ENCODE measurements around the gene PSMB1.

DNA sequence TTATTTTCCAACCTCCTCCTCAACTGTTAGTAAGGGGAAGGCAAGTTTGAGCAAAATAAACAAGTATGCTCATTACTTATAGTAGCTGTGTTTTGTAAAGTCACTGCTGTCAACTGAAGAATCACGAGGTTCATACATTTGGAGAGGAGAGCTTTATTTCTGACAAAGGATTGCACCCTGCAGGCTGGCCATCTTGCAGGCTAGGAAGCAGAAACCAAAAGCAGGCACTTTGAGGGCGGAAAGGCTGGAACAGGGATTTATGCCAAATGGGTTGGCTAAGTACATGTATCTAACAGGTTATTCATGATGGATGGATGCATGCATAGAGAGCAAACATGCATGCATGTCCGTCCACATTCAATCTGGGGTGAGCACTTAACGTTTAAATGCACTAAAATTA is 46.7 kb downstream of the PSMB1 start:
- TF ChIP-seq, protein P1, sequence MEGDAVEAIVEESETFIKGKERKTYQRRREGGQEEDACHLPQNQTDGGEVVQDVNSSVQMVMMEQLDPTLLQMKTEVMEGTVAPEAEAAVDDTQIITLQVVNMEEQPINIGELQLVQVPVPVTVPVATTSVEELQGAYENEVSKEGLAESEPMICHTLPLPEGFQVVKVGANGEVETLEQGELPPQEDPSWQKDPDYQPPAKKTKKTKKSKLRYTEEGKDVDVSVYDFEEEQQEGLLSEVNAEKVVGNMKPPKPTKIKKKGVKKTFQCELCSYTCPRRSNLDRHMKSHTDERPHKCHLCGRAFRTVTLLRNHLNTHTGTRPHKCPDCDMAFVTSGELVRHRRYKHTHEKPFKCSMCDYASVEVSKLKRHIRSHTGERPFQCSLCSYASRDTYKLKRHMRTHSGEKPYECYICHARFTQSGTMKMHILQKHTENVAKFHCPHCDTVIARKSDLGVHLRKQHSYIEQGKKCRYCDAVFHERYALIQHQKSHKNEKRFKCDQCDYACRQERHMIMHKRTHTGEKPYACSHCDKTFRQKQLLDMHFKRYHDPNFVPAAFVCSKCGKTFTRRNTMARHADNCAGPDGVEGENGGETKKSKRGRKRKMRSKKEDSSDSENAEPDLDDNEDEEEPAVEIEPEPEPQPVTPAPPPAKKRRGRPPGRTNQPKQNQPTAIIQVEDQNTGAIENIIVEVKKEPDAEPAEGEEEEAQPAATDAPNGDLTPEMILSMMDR (IDR thresholded peaks at IDR 0.05) = no peak
- no peak for TF ChIP-seq POLR2AphosphoS5 (IDR thresholded peaks at IDR 0.05)
- TF ChIP-seq EP300 (IDR thresholded peaks at IDR 0.05) = no peak
